Measurements from ENCODE around the gene PSEN1. TPM values are rescaled to one million over a fixed set of nuclear protein-coding genes. Genes with fewer than 3 reads are reported as not detected.

Gene PSEN1
- total RNA-seq, 1 experiment from 2014 or later, result 26.9 TPM

DNA sequence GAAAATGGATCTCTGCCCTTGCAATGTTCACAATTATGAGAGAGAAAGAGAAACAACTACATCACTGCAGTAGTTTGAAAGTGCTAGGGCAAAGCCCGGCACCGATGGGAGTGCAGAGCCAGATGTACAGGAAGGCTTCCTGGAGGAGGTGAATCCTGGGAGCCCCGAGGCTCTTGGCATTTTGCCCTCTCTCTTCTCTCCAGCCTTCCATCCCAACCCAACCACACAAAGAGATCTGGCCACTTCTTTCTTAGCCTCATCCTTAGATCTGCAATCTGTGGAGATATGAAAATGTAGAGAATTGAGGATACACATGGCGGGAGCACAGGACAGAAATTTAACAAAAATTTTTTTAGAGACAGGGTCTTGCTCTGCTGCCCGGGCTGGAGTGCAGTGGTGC is 97.7 kb downstream of the PSEN1 start (continued):
- TF ChIP-seq, protein P1, sequence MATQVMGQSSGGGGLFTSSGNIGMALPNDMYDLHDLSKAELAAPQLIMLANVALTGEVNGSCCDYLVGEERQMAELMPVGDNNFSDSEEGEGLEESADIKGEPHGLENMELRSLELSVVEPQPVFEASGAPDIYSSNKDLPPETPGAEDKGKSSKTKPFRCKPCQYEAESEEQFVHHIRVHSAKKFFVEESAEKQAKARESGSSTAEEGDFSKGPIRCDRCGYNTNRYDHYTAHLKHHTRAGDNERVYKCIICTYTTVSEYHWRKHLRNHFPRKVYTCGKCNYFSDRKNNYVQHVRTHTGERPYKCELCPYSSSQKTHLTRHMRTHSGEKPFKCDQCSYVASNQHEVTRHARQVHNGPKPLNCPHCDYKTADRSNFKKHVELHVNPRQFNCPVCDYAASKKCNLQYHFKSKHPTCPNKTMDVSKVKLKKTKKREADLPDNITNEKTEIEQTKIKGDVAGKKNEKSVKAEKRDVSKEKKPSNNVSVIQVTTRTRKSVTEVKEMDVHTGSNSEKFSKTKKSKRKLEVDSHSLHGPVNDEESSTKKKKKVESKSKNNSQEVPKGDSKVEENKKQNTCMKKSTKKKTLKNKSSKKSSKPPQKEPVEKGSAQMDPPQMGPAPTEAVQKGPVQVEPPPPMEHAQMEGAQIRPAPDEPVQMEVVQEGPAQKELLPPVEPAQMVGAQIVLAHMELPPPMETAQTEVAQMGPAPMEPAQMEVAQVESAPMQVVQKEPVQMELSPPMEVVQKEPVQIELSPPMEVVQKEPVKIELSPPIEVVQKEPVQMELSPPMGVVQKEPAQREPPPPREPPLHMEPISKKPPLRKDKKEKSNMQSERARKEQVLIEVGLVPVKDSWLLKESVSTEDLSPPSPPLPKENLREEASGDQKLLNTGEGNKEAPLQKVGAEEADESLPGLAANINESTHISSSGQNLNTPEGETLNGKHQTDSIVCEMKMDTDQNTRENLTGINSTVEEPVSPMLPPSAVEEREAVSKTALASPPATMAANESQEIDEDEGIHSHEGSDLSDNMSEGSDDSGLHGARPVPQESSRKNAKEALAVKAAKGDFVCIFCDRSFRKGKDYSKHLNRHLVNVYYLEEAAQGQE (IDR thresholded peaks at IDR 0.05; ENCODE audit: low read depth), result no peak
- TF ChIP-seq, protein P2, sequence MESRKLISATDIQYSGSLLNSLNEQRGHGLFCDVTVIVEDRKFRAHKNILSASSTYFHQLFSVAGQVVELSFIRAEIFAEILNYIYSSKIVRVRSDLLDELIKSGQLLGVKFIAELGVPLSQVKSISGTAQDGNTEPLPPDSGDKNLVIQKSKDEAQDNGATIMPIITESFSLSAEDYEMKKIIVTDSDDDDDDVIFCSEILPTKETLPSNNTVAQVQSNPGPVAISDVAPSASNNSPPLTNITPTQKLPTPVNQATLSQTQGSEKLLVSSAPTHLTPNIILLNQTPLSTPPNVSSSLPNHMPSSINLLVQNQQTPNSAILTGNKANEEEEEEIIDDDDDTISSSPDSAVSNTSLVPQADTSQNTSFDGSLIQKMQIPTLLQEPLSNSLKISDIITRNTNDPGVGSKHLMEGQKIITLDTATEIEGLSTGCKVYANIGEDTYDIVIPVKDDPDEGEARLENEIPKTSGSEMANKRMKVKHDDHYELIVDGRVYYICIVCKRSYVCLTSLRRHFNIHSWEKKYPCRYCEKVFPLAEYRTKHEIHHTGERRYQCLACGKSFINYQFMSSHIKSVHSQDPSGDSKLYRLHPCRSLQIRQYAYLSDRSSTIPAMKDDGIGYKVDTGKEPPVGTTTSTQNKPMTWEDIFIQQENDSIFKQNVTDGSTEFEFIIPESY (IDR thresholded peaks at IDR 0.05; ENCODE audit: extremely low read depth, insufficient replicate concordance, low read length), result no peak
- TF ChIP-seq ELF1 (IDR thresholded peaks at IDR 0.05; ENCODE audit: borderline replicate concordance, low read depth) (no peak), SIN3A (IDR thresholded peaks at IDR 0.05; ENCODE audit: low read depth) (no peak), CEBPB (IDR thresholded peaks at IDR 0.05; ENCODE audit: low read depth) (no peak), POLR2AphosphoS5 (IDR thresholded peaks at IDR 0.05; ENCODE audit: low read depth, low read length) (no peak)
- TF ChIP-seq, protein P3, sequence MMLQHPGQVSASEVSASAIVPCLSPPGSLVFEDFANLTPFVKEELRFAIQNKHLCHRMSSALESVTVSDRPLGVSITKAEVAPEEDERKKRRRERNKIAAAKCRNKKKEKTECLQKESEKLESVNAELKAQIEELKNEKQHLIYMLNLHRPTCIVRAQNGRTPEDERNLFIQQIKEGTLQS (IDR thresholded peaks at IDR 0.05), result no peak

Data from HCT116 (cell line).